AG09309 (cell line): Measurements from ENCODE around the gene CALML5.

Experiments used
- DNase-seq: peaks from one replicate; pipeline ENCODE4 v3.0.0-alpha.2; 2010; ENCODE audit warnings: low read depth
- H3K4me3 ChIP-seq: 2 replicates; pipeline ENCODE4 v1.5.1; 2011; ENCODE audit warnings: mild to moderate bottlenecking, low read depth, low read length, moderate library complexity; ENCODE audit not compliant: control insufficient read depth
- TF ChIP-seq, protein P1 (sequence below): IDR thresholded peaks from 2 replicates; pipeline ENCODE4 v1.5.1; 2011; ENCODE audit warnings: mild to moderate bottlenecking, low read depth, low read length, inconsistent platforms; ENCODE audit not compliant: insufficient read depth, control insufficient read depth; ENCODE audit errors: missing control alignments

Gene CALML5

DNA sequence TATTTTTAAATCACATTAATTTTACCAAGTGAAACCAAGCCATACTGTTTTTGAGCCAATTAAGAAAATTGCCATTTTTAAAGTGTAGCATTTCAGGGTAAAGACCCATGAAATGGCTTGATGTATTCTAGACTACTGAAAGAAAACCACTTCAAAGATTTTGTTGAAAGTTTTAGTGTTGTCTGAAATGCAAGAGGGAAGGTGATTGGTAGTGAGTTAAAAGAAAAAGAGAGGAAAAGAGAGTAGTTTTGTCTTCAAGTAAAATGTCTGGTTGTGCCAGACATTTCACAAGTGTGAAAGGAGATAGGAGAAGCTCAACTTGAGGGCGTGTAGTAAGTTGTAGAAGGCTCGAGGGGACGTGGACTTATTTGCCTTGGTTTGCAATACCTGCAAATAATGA is 41.6 kb downstream of the CALML5 start:
- TF ChIP-seq, protein P1, sequence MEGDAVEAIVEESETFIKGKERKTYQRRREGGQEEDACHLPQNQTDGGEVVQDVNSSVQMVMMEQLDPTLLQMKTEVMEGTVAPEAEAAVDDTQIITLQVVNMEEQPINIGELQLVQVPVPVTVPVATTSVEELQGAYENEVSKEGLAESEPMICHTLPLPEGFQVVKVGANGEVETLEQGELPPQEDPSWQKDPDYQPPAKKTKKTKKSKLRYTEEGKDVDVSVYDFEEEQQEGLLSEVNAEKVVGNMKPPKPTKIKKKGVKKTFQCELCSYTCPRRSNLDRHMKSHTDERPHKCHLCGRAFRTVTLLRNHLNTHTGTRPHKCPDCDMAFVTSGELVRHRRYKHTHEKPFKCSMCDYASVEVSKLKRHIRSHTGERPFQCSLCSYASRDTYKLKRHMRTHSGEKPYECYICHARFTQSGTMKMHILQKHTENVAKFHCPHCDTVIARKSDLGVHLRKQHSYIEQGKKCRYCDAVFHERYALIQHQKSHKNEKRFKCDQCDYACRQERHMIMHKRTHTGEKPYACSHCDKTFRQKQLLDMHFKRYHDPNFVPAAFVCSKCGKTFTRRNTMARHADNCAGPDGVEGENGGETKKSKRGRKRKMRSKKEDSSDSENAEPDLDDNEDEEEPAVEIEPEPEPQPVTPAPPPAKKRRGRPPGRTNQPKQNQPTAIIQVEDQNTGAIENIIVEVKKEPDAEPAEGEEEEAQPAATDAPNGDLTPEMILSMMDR: no peak
- no peak for DNase-seq
- no peak overlapping the region for H3K4me3 ChIP-seq

DNA sequence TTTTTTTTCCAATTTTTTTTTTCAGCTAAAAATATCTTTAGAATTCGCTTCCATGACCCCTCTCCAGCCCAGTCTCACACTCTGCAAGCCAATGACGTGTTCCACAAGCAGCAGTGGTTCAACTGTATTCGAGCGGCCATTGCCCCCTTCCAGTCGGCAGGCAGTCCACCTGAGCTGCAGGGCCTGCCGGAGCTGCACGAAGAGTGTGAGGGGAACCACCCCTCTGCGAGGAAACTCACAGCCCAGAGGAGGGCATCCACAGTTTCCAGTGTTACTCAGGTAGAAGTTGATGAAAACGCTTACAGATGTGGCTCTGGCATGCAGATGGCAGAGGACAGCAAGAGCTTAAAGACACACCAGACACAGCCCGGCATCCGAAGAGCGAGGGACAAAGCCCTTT is 42.8 kb downstream of the CALML5 start:
- DNase-seq: no peak
- TF ChIP-seq, protein P1: no peak
- no peak overlapping the region for H3K4me3 ChIP-seq

DNA sequence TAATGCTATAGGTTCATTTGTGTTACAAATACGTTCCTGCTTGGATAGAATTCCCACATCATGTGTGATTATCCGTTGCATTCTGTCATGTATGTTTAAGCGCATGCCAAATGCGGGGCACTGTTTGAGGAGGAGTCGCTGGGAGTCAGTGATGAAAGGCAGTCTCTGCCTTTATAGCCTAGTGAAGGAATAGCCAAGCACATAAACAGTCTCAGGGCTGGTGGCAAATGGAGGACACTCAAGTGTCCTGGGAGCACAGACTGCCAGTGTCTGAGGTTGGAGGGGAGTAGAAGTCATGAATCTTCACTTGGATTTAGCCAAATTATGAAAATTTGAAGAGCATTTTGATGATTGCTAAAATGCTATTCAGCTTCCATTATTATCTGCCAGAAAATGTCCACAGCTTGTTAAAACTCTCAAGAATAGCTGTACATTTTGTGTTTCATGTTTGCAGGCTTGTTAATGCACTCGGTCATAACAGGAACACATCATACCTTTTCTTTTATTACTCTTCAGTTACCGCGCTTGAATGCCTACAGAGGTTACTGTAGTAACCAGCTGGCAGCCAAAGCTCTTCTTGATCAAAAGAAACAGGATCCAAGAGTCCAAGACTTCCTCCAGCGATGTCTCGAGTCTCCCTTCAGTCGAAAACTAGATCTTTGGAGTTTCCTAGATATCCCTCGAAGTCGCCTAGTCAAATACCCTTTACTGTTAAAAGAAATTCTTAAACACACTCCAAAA is 45.5 kb downstream of the CALML5 start:
- H3K4me3 ChIP-seq: no peak overlapping the region
- DNase-seq: no peak
- TF ChIP-seq, protein P1: no peak

DNA sequence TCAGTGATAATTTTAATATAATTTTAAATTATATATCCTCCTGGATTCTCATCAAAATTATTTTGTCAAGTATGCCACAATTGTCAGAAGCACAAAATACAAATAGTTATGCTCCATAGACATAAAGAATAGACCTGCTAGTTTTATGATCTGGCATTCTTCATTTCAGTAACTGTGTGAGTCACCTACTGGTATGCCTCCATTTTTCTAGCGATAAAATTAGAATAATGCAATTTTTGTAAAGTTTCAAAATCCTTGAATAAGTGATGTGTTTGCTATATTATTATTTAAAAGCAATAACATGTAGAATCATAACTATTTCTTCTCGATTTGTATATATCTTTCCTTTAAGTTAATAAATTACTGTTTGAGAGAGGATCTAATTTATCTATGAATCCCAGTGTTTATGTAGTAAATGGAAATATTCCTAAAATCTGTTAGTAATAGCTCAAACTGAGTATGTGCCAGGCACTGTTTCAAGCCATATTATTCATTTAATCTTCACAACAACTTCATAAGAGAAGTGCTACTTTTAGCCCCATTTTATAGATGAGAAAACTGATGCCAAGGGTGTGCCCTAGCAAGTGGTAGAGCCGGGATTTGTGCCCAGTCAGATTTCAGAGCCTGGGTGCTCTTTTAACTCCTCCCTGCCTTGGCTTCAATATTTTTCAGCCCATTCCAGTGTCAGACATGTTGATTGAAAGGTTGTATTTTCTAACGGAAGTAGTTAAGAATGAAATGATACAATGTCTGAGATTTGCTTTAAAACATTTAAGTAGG is 48.6 kb downstream of the CALML5 start:
- H3K4me3 ChIP-seq: no peak overlapping the region
- DNase-seq: no peak
- TF ChIP-seq, protein P1: no peak

DNA sequence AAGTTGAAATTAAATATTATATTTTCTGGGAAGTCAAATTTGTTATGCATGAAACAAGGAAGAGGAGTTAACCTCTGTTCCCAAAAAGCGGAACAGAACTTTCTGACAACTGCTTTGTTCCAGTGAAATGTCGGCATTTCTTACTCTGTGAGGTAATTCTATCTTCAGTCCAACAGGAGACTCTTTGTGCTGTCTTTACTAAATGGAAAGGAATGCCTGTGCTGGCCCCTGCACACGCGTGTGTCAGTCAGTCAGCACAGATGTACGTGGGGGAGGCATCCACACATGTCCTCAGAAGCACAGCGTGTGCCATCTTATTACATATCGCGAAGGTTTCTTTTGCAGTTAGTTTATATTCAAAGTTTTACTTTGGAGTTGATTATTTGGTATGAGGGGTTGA is 49.5 kb downstream of the CALML5 start:
- peak overlapping the region; percentile 66 for H3K4me3 ChIP-seq
- TF ChIP-seq, protein P1: peak; percentile 22
- DNase-seq: no peak

DNA sequence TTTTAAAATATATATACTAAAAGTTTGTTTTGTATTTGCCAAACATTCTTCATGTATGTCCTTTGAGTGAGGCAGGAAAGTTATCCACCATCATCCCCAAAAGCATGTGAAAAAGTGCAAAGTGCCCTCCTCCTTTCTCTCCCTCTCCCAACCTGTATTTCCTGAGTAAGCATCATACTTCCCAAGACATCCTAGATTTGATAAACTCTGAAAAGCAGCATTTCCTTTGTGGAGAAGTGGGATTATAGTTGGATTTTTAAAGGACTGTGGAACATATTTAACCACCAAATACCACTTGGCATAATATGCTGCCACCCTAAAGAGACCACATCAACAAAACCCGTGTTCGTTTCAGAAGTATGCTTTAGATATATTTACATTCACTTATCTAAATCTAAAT is 50.1 kb downstream of the CALML5 start:
- TF ChIP-seq, protein P1: no peak
- H3K4me3 ChIP-seq: peak overlapping the region; percentile 66
- DNase-seq: no peak
